ENCODE data around the gene DCAF11.

DNA sequence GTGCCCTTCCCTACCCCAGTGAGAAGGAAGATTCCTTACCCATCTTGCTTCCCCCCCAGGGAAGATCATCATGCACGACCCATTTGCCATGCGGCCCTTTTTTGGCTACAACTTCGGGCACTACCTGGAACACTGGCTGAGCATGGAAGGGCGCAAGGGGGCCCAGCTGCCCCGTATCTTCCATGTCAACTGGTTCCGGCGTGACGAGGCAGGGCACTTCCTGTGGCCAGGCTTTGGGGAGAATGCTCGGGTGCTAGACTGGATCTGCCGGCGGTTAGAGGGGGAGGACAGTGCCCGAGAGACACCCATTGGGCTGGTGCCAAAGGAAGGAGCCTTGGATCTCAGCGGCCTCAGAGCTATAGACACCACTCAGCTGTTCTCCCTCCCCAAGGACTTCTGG lies 11.1 kb upstream of the DCAF11 start:
- TF ChIP-seq, protein P1, sequence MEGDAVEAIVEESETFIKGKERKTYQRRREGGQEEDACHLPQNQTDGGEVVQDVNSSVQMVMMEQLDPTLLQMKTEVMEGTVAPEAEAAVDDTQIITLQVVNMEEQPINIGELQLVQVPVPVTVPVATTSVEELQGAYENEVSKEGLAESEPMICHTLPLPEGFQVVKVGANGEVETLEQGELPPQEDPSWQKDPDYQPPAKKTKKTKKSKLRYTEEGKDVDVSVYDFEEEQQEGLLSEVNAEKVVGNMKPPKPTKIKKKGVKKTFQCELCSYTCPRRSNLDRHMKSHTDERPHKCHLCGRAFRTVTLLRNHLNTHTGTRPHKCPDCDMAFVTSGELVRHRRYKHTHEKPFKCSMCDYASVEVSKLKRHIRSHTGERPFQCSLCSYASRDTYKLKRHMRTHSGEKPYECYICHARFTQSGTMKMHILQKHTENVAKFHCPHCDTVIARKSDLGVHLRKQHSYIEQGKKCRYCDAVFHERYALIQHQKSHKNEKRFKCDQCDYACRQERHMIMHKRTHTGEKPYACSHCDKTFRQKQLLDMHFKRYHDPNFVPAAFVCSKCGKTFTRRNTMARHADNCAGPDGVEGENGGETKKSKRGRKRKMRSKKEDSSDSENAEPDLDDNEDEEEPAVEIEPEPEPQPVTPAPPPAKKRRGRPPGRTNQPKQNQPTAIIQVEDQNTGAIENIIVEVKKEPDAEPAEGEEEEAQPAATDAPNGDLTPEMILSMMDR (IDR thresholded peaks at IDR 0.05; ENCODE audit: insufficient read depth, low read depth, low read length), result no peak
- no peak for TF ChIP-seq EZH2 (IDR thresholded peaks at IDR 0.05; ENCODE audit: insufficient read depth, low read length)

All from astrocyte (in vitro differentiated cells and primary cell).